Measurements from ENCODE around the gene CHST2. TPM values are rescaled to one million over a fixed set of nuclear protein-coding genes. Genes with fewer than 3 reads are reported as not detected.

Gene CHST2
- total RNA-seq, 4 donors from 2014 or later: 1.6 to 9.8 (median 5.1) TPM

DNA sequence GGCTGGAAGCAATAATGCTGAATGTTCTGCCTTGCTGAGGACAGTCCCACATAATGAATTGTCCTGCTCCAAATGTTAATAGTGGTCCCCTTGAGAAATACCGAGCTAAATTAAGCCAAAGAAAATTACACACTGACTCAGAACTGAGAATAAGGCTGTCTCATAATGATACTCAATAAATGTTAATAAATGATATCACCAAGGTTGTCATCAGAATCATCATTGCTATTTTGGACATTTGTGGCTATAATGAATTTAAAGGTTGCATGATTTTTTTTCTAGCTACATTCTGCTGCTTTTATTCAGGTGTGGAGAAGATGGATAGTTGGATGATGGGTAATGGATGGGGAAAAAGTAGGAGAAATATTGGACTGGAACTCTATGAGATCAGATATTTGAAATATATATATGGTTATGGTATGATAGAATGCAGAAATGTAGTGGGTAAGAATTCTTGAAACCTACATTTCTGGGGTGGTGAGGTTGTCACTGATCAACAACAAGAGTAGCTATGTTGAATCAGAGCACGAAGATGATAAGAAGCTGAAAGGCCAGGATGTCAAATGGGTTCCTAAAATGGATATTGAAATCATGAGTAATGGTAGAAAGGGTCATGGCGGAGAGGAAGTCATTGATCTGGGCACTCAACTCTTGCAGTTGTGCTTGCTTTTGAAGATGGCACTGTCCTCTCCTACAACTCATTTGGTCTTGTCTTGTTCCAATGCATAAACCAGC, 12.8 kb downstream of the CHST2 start:
- no peaks in the 10 kb centered on the region for H3K36me3 ChIP-seq
- H3K4me3 ChIP-seq: no peak overlapping the region
- H3K27ac ChIP-seq: no peak overlapping the region
- WGBS, 2 donors (ENCODE audit: low coverage in 1 of 2): 87 to 89% methylated on average over 3 of the region's 3 CpGs
- no peak for ATAC-seq
- H3K9me3 ChIP-seq: no peaks in the 10 kb centered on the region
- H3K27me3 ChIP-seq: no peaks in the 10 kb centered on the region
- H3K4me1 ChIP-seq: no peaks in the 10 kb centered on the region
- TF ChIP-seq POLR2A (IDR thresholded peaks at IDR 0.05) (no peak), POLR2AphosphoS5 (IDR thresholded peaks at IDR 0.05) (no peak), EP300 (IDR thresholded peaks at IDR 0.05) (no peak)
- TF ChIP-seq, protein P1, sequence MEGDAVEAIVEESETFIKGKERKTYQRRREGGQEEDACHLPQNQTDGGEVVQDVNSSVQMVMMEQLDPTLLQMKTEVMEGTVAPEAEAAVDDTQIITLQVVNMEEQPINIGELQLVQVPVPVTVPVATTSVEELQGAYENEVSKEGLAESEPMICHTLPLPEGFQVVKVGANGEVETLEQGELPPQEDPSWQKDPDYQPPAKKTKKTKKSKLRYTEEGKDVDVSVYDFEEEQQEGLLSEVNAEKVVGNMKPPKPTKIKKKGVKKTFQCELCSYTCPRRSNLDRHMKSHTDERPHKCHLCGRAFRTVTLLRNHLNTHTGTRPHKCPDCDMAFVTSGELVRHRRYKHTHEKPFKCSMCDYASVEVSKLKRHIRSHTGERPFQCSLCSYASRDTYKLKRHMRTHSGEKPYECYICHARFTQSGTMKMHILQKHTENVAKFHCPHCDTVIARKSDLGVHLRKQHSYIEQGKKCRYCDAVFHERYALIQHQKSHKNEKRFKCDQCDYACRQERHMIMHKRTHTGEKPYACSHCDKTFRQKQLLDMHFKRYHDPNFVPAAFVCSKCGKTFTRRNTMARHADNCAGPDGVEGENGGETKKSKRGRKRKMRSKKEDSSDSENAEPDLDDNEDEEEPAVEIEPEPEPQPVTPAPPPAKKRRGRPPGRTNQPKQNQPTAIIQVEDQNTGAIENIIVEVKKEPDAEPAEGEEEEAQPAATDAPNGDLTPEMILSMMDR (IDR thresholded peaks at IDR 0.05): no peak

DNA sequence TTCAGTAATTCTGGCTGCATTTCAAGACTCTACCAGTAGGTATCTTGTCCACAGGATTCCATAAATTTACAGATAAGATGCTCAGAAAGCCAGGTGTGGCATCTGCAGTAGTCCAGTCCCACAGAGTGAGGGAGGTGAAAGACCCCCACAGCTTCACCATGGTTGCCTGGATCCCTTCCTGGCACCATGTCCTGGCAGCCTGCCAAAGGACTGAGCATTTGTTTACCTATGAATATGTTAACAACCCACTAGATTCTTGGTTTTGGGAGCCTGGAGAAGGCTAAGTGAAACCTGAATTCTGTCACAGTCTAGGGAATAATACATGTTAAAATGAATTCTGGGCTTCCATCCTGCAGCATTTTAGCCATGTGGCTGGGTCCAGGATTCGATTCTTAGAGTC, 14.9 kb downstream of the CHST2 start:
- no peak overlapping the region for H3K4me3 ChIP-seq
- H3K27ac ChIP-seq: no peak overlapping the region
- no peaks in the 10 kb centered on the region for H3K36me3 ChIP-seq
- no peaks in the 10 kb centered on the region for H3K27me3 ChIP-seq
- H3K4me1 ChIP-seq: no peaks in the 10 kb centered on the region
- no peaks in the 10 kb centered on the region for H3K9me3 ChIP-seq
- 38 to 41% methylated on average over 1 of the region's 1 CpG for WGBS, 2 donors (ENCODE audit: low coverage in 1 of 2)
- ATAC-seq: no peak
- TF ChIP-seq POLR2A (IDR thresholded peaks at IDR 0.05) (no peak), EP300 (IDR thresholded peaks at IDR 0.05) (no peak), POLR2AphosphoS5 (IDR thresholded peaks at IDR 0.05) (no peak)
- TF ChIP-seq, protein P1 (IDR thresholded peaks at IDR 0.05): no peak

DNA sequence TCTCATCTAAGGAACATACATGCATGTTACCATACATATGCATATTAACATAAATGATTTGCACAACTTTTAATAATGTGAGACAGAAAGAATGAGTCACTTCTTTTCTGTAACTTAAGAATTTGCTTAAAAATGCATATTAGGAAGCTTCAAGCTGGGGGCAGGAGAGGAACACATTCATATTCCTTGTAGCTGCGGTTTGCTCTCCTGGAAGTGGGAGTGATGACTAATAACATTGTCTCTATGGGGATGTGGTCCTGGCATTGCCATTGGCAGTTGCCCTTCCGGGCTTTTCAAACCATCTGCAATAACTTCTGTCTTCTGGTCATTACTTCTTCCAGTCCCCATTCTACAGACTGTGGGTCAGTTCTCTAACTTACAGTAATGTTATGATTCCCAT, 15.6 kb downstream of the CHST2 start:
- TF ChIP-seq POLR2AphosphoS5 (IDR thresholded peaks at IDR 0.05): no peak
- TF ChIP-seq, protein P1 (IDR thresholded peaks at IDR 0.05): no peak
- no peak for TF ChIP-seq EP300 (IDR thresholded peaks at IDR 0.05)
- TF ChIP-seq POLR2A (IDR thresholded peaks at IDR 0.05): no peak
- Histone ChIP-seq H3K4me3 (no peak overlapping the region), H3K27ac (no peak overlapping the region), H3K27me3 (no peaks in the 10 kb centered on the region), H3K4me1 (no peaks in the 10 kb centered on the region), H3K36me3 (no peaks in the 10 kb centered on the region), H3K9me3 (no peaks in the 10 kb centered on the region)
- ATAC-seq: peak; percentile 42
- WGBS, 2 donors (ENCODE audit: low coverage in 1 of 2): 34 to 64% methylated on average over 2 of the region's 2 CpGs

DNA sequence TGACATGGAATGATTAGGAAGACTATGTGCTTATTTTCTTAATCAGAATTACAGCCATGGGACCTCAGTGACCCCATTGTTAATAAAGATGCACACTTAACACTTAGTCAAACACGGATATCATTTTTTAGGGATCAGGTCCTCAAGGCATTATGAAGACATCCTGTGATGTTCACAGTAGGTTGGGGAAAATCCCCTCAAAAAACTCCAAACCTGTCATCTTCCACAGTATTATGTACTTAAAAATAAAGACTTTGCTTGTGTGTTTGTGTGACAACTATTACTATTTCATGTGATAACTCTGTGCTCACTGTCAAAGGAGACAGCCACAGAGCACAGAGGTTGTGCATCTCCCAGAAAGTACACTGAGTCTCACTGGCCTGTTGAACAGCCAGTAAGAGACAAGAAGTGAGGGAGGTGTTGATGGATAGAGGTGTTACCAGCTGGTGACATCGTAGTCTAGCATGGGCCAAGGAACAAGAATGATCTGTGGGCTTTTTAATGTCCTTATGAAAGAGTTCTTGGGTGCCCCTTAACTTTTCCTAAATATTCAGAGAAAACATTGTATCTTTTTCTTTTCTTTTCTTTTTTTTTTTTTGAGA, 18.0 kb downstream of the CHST2 start:
- 64 to 75% methylated on average over 2 of the region's 2 CpGs for WGBS, 2 donors (ENCODE audit: low coverage in 1 of 2)
- Histone ChIP-seq H3K4me1 (no peaks in the 10 kb centered on the region), H3K4me3 (no peak overlapping the region), H3K36me3 (no peaks in the 10 kb centered on the region), H3K27ac (no peak overlapping the region), H3K27me3 (no peaks in the 10 kb centered on the region), H3K9me3 (no peaks in the 10 kb centered on the region)
- no peak for ATAC-seq
- TF ChIP-seq POLR2A (IDR thresholded peaks at IDR 0.05): no peak
- no peak for TF ChIP-seq POLR2AphosphoS5 (IDR thresholded peaks at IDR 0.05)
- TF ChIP-seq, protein P1 (IDR thresholded peaks at IDR 0.05): no peak
- no peak for TF ChIP-seq EP300 (IDR thresholded peaks at IDR 0.05)

DNA sequence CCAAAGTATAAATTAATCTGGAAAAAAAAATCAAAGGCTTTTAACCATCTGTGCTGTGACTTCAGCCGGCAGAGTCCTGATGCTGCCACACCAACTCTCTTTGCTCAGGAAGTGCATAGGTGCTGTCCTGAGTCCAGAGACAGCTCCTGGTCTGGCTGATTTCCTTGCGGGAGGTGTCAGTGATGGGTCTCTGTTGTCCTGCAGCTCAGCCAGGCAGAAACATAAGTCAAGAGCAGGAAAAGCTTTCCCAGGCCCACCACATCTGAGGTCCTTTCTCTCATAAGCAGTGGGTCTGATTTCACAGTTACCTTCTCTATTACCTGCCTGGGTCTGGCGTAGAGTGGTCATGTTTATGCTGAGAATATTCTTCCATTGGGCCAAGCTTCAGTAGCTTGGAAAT, 19.4 kb downstream of the CHST2 start:
- no peak for ATAC-seq
- H3K9me3 ChIP-seq: no peaks in the 10 kb centered on the region
- no peaks in the 10 kb centered on the region for H3K4me1 ChIP-seq
- H3K27me3 ChIP-seq: no peaks in the 10 kb centered on the region
- H3K27ac ChIP-seq: no peak overlapping the region
- WGBS, 2 donors (ENCODE audit: low coverage in 1 of 2): 90 to 100% methylated on average over 1 to 3 of the region's 3 CpGs
- H3K36me3 ChIP-seq: no peaks in the 10 kb centered on the region
- TF ChIP-seq POLR2AphosphoS5 (IDR thresholded peaks at IDR 0.05) (no peak), EP300 (IDR thresholded peaks at IDR 0.05) (no peak), POLR2A (IDR thresholded peaks at IDR 0.05) (no peak)
- no peak overlapping the region for H3K4me3 ChIP-seq

Measured in gastroesophageal sphincter (tissue), 4 donors.